ENCODE results near the gene SPTBN2. TPM values are rescaled to one million over a fixed set of nuclear protein-coding genes. Genes with fewer than 3 reads are reported as not detected.
A peak's percentile ranks its signal among the peaks of the same experiment; 100 is the strongest.
"Not testable (repeated sequence)": the region's sequence is repeated elsewhere in the genome, so short reads cannot be mapped to it uniquely, and the experiment has no call there.

Gene SPTBN2
- total RNA-seq, 1 donor from 2014 or later: 73.2 TPM

- no peak for DNase-seq
Observed at GRCh38 chr11:66684635-66685034, 44.4 kb downstream of the SPTBN2 start.

DNA sequence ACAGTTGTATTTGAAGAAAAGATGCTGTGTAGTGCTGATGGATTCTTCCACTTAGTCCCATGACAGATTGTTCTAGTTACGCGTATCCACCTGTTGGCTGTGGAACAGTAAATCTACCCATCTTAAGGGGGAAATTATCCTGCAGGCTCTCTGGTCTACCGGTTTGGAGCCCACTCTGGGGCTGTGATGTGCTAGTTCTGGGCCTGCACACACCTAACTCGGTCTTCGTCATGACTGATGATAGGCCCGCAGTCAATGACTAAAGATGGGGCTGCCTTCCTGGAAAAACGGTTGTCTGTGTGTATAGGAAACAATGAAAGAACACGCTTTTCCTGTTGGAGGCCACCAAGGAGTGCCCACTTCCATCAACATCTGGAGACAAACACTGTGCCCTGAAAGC, 45.1 kb downstream of the SPTBN2 start:
- DNase-seq: no peak

DNA sequence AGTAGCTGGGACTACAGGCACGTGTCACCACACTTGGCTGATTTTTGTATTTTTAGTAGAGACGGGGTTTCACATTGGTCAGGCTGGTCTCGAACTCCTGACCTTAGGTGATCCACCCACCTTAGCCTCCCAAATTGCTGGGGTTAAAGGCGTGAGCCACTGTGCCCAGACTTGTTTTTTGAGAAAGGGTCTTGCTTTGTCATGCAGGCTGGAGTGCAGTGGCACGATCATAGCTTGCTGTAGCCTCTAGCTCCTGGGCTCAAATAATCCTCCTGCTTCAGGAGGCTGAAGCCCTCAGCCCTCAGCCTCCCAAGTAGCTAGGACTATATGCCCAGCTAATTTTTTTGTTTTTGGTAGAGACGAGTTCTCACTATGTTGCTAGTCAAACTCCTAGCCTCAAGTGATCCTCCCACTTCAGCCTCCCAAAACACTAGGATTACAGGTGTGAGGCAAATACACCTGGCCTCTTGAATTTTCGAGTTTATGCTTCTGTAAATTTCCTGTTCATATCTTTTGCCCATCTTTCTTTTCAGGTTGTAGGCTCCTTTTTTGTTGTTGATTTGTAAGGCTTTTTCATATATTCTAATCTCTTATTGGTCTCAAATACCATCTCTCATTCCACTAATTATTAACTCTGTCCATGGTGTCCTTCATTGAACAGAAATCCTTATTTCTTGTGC, 47.9 kb downstream of the SPTBN2 start:
- no peak for DNase-seq

DNA sequence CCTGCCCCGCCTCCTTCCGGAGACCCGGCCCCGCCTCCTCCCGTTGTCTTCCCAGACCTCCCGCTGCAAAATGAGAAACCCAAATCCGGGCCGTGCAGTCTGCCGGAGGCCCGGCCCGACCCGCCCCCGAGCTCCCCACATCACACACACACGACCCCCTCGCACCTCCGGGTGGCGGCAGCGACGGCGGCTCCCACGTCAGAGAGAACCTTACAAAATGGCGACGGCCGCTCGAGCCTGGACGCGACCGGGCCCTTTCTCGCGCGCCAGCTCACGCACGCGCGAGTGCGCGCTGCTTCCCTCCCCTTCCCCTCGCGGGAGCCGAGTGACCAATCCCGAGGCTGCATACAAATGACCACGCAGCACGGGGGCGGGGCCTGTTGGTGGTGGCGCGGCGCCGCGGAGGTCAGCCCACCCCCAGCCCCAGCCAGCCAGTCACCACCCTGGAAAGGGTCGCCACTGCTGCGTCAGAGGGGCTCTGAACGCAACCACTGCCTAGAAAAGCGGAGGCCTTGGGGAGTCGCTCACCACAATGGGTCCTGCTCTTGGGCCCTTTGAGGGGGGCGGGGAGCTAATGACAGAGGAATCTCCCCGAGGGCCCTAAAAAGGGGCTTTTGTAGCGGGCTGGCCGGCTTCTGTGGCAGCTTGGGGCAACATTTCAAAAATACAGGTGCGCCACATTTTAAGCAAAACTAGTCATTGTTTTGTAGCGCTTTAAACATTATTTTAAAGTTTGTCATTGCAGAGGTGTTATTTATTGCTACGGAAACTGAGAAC, 51.2 kb downstream of the SPTBN2 start, which contains the start of gene RBM4B:
TSS of gene RBM4B (minus strand) at position 289 of the 777 bp plus-strand sequence. CDS start 808 bp downstream, outside the sequence.
- peak; percentile 94 for DNase-seq

GRCh38 chr11:66676931-66677598, 52.0 kb downstream of the SPTBN2 start:
- DNase-seq: peak; percentile 66

GRCh38 chr11:66676282-66676919, 52.6 kb downstream of the SPTBN2 start:
- DNase-seq: no peak

- DNase-seq: no peak
Observed at GRCh38 chr11:66674964-66675602, 53.9 kb downstream of the SPTBN2 start.

- no peak for DNase-seq
Observed at GRCh38 chr11:66670816-66671215, 58.2 kb downstream of the SPTBN2 start.

DNA sequence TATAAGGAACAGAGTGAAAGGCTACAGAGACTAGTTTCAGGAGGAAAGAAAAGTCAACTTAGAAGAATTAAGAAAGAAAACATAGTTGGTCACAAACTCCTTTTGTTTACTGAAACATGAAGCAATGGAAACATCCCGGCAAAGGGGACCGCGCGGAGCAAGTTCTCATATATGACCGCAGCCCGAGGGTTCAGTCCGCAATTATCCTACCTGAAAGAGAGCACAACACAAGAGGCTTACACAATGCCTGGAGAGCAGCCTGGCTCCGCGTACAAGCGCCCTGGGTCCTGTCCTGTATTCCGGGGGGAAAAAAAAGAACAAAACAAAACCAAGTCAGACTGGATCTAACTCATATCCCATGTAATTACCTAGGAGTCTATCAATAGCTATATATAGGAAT, 63.6 kb downstream of the SPTBN2 start:
- no peak for DNase-seq

GRCh38 chr11:66663741-66664296, 65.2 kb downstream of the SPTBN2 start:
- DNase-seq: no peak

DNA sequence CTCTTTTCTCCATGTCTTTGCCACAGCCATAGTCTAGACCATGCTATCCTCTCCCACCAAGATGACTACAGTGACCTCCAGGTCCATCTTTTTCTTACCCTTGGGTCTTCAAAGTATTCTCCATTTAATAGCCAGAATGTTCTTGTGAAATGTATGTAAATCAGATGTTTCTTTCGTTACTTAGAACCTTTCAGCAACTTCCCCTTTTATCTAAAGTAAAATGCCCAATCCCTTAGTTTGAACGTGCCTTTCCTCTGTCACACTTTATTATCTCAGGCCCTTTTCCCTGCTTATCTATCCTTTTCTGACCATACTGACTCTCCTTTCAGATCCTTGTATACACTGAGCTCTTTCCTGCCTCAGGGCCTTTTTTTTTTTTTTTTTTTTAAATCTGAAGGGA, 69.3 kb downstream of the SPTBN2 start:
- DNase-seq: no peak

DNA sequence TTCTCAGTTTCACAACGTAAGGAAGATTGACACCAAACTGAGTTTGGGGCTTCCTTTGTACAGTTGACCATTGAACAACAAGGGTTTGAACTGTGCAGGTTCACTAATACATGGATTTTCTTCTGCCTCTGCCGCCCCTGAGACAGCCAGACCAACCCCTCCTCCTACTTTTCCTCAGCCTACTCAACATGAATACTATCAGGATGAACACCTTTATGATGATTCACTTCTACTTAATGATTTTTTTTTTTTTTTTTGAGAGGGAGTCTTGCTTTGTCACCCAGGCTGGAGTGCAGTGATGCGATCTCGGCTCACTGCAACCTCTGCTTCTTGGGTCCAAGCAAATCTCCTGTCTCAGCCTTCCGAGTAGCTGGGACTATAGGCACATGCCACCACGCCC, 75.9 kb downstream of the SPTBN2 start:
- DNase-seq: no peak

DNA sequence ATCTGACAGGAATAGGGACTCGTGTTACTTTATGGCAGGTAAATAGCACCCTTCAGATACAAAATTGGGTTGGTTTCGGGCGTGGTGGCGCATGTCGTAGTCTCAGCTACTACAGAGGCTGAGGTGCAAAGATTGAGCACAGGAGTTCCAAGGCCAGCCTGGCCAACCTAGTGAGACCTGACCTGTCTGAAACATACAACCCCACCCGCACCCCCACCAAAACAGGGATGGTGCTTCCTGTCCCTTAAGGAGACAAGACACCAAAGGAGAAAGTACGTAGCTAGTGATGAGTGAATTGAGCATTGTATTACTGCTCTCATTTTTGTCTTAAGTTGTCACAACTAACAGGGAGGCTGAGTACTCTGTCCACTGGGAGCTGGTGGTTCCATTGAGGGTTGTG, 76.4 kb downstream of the SPTBN2 start:
- no peak for DNase-seq

DNA sequence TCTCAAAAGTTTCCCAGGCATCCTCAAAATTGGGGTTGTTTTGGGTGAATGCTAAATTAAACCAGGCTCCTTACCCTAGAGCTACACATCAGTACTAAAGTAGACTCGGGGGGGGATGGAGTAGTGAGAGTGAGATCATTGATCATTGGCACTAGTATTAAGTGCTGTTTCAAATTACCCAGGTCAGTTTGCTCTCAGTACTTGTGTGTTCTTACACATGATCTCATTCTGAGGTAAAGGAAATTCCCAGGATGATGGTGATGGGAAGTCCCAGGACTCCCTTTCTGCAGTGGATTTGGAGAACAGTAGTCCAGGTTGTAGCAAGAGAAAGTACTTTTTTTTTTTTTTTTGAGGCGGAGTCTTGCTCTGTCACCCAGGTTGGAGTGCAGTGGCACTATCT, 78.0 kb downstream of the SPTBN2 start:
- DNase-seq: no peak

- DNase-seq: no peak
Observed at GRCh38 chr11:66649903-66650302, 79.1 kb downstream of the SPTBN2 start.

DNA sequence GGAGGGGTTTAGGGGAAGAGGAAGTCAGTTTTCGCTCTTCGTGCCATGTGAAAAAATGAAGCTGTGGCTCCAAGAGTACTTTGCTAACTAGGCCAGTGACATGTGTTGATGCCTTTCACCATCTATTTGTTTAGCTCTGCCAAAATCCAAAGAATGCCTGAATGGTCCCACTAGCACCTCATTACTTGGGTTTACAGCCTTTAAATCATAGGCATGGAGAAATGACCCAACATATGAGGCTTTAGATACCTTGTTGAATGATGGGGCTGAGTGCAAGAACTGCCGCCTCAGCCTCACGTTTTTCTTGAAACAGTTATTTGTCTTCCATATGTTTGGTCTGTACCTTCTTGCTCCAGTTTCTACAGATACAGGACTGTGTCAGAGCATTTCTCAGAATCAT, 82.2 kb downstream of the SPTBN2 start:
- no peak for DNase-seq

GRCh38 chr11:66643745-66644437, 85.1 kb downstream of the SPTBN2 start:
- no peak for DNase-seq

DNA sequence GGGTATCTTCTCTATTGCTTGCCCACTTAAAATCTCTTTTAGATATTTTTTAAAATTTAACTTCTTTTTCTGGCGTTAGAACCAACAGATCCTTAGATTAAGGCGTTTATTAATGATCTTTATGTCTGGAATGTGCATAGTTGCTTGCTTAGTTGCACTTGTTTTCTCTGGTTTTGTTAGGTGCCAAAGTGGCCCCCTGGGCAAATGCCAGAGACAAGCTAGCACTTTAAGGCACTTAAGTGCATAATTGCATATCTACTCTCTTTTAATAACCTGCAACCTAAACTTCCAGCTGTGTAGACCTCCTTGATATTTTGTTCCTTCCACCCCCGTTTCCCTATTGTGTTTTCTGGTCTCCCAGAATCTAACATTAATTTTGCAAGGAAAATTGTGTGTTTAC, 87.2 kb downstream of the SPTBN2 start:
- no peak for DNase-seq

- not testable (repeated sequence) for DNase-seq
Observed at GRCh38 chr11:66639814-66640340, 89.1 kb downstream of the SPTBN2 start.

GRCh38 chr11:66639066-66639813, 89.8 kb downstream of the SPTBN2 start:
- DNase-seq: peak; percentile 51
